Liver (tissue), 3 donors: Measurements from ENCODE around the gene RNASE7.

Source experiments
- EGR1 ChIP-seq, 2 donors: IDR thresholded peaks; 2 replicates each; pipeline ENCODE4 v1.6.1; 2016 to 2018; ENCODE audit warnings: antibody characterized with exemption in 2 of 2, low read depth in 2 of 2
- FOXA1 ChIP-seq: IDR thresholded peaks from 2 replicates; pipeline ENCODE4 v1.6.1; 2016; ENCODE audit warnings: antibody characterized with exemption
- HNF4A ChIP-seq, 2 donors: conservative IDR thresholded peaks; 2 replicates each; pipeline ENCODE4 v1.6.1; 2016; ENCODE audit warnings: antibody characterized with exemption in 2 of 2, mild to moderate bottlenecking in 2 of 2
- HNF4G ChIP-seq: IDR thresholded peaks from 2 replicates; pipeline ENCODE4 v1.6.1; 2016; ENCODE audit warnings: antibody characterized with exemption
- NR2F2 ChIP-seq: IDR thresholded peaks from 2 replicates; pipeline ENCODE4 v1.6.1; 2016; ENCODE audit warnings: antibody characterized with exemption
- RAD21 ChIP-seq, 2 donors: IDR thresholded peaks; 2 replicates each; pipeline ENCODE4 v1.6.1; 2016; ENCODE audit warnings: antibody characterized with exemption in 2 of 2, mild to moderate bottlenecking in 2 of 2
- RXRA ChIP-seq, 2 donors: IDR thresholded peaks; 2 replicates each; pipeline ENCODE4 v1.6.1; 2017 to 2018; ENCODE audit warnings: antibody characterized with exemption in 2 of 2, mild to moderate bottlenecking in 1 of 2
- SP1 ChIP-seq: IDR thresholded peaks from 2 replicates; pipeline ENCODE4 v1.6.1; 2018; ENCODE audit warnings: antibody characterized with exemption, mild to moderate bottlenecking
- TAF1 ChIP-seq: conservative IDR thresholded peaks from 2 replicates; pipeline ENCODE4 v1.6.1; 2016; ENCODE audit warnings: antibody characterized with exemption, mild to moderate bottlenecking
- TF ChIP-seq, protein P1 (sequence below): fragments of 150-350 bp; IDR thresholded peaks from 2 replicates; pipeline ENCODE4 v1.5.1; 2017; ENCODE audit warnings: improper control_type of control experiment, low read depth, low read length; ENCODE audit not compliant: missing input control
- TF ChIP-seq, protein P2 (sequence below): IDR thresholded peaks from 2 replicates; pipeline ENCODE4 v1.6.1; 2016; ENCODE audit warnings: antibody characterized with exemption
- TF ChIP-seq, protein P3 (sequence below): IDR thresholded peaks from 2 replicates; pipeline ENCODE4 v1.6.1; 2016; ENCODE audit warnings: antibody characterized with exemption, mild to moderate bottlenecking
- TF ChIP-seq, protein P4 (sequence below): IDR thresholded peaks from 2 replicates; pipeline ENCODE4 v1.6.1; 2016; ENCODE audit warnings: antibody characterized with exemption
- donor health status: healthy.
- donor health status: healthy.

DNA sequence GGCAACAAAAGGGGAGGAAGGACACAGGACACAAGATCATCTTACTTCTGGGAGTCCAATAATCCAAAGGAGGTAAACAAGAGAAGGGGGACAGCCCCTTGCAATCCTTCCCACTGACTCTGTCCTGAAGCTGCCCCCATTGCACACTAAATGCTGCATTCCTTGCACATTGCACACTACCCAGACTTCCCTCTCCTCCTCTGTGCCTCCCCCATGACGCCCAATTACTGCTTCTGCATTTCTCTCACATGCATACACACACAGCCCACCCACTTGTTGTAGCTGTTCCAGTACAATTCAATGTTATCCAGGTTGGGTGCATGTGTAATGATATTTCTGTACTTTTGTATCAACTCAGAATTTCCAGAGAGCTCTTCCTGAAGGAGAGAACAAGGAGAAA lies 22.8 kb upstream of the RNASE7 start:
- TF ChIP-seq, protein P1, sequence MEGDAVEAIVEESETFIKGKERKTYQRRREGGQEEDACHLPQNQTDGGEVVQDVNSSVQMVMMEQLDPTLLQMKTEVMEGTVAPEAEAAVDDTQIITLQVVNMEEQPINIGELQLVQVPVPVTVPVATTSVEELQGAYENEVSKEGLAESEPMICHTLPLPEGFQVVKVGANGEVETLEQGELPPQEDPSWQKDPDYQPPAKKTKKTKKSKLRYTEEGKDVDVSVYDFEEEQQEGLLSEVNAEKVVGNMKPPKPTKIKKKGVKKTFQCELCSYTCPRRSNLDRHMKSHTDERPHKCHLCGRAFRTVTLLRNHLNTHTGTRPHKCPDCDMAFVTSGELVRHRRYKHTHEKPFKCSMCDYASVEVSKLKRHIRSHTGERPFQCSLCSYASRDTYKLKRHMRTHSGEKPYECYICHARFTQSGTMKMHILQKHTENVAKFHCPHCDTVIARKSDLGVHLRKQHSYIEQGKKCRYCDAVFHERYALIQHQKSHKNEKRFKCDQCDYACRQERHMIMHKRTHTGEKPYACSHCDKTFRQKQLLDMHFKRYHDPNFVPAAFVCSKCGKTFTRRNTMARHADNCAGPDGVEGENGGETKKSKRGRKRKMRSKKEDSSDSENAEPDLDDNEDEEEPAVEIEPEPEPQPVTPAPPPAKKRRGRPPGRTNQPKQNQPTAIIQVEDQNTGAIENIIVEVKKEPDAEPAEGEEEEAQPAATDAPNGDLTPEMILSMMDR: no peak
- TF ChIP-seq HNF4A (conservative IDR thresholded peaks at IDR 0.05) (no peak), TAF1 (no peak), HNF4G (no peak), NR2F2 (no peak), RXRA (IDR thresholded peaks at IDR 0.05) (no peak), FOXA1 (no peak), EGR1 (IDR thresholded peaks at IDR 0.05; ENCODE audit: low read depth in 2 of 2) (no peak), RAD21 (IDR thresholded peaks at IDR 0.05) (no peak), SP1 (no peak)
- TF ChIP-seq, protein P2, sequence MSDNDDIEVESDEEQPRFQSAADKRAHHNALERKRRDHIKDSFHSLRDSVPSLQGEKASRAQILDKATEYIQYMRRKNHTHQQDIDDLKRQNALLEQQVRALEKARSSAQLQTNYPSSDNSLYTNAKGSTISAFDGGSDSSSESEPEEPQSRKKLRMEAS: no peak
- TF ChIP-seq, protein P3, sequence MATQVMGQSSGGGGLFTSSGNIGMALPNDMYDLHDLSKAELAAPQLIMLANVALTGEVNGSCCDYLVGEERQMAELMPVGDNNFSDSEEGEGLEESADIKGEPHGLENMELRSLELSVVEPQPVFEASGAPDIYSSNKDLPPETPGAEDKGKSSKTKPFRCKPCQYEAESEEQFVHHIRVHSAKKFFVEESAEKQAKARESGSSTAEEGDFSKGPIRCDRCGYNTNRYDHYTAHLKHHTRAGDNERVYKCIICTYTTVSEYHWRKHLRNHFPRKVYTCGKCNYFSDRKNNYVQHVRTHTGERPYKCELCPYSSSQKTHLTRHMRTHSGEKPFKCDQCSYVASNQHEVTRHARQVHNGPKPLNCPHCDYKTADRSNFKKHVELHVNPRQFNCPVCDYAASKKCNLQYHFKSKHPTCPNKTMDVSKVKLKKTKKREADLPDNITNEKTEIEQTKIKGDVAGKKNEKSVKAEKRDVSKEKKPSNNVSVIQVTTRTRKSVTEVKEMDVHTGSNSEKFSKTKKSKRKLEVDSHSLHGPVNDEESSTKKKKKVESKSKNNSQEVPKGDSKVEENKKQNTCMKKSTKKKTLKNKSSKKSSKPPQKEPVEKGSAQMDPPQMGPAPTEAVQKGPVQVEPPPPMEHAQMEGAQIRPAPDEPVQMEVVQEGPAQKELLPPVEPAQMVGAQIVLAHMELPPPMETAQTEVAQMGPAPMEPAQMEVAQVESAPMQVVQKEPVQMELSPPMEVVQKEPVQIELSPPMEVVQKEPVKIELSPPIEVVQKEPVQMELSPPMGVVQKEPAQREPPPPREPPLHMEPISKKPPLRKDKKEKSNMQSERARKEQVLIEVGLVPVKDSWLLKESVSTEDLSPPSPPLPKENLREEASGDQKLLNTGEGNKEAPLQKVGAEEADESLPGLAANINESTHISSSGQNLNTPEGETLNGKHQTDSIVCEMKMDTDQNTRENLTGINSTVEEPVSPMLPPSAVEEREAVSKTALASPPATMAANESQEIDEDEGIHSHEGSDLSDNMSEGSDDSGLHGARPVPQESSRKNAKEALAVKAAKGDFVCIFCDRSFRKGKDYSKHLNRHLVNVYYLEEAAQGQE: no peak
- TF ChIP-seq, protein P4, sequence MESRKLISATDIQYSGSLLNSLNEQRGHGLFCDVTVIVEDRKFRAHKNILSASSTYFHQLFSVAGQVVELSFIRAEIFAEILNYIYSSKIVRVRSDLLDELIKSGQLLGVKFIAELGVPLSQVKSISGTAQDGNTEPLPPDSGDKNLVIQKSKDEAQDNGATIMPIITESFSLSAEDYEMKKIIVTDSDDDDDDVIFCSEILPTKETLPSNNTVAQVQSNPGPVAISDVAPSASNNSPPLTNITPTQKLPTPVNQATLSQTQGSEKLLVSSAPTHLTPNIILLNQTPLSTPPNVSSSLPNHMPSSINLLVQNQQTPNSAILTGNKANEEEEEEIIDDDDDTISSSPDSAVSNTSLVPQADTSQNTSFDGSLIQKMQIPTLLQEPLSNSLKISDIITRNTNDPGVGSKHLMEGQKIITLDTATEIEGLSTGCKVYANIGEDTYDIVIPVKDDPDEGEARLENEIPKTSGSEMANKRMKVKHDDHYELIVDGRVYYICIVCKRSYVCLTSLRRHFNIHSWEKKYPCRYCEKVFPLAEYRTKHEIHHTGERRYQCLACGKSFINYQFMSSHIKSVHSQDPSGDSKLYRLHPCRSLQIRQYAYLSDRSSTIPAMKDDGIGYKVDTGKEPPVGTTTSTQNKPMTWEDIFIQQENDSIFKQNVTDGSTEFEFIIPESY: no peak
